AG10803 (cell line): ENCODE measurements around the gene CDC34.

Experiments
- DNase-seq: peaks from one replicate; pipeline ENCODE4 v3.0.0; 2010; ENCODE audit warnings: low read depth
- H3K4me3 ChIP-seq: 2 replicates; pipeline ENCODE4 v1.5.1; 2011; ENCODE audit warnings: mild to moderate bottlenecking, low read length, control low read depth
- CTCF ChIP-seq: conservative IDR thresholded peaks from 2 replicates; pipeline ENCODE4 v1.5.1; 2011; ENCODE audit warnings: mild to moderate bottlenecking, low read length, control low read depth, inconsistent platforms

CDC34 gene

GRCh38 chr19:574658-575526 is 43.3 kb downstream of the CDC34 start:
- DNase-seq = no peak
- H3K4me3 ChIP-seq = peak overlapping the region; percentile 40
- TF ChIP-seq CTCF = no peak

- peak; percentile 45 for DNase-seq
- no peak for TF ChIP-seq CTCF
- peak overlapping the region; percentile 40 for H3K4me3 ChIP-seq
Measured at GRCh38 chr19:575527-576506, 44.3 kb downstream of the CDC34 start.

- no peak overlapping the region for H3K4me3 ChIP-seq
- DNase-seq = no peak
- TF ChIP-seq CTCF = no peak
Measured at GRCh38 chr19:576768-577438, 45.3 kb downstream of the CDC34 start.

- no peak overlapping the region for H3K4me3 ChIP-seq
- TF ChIP-seq CTCF = no peak
Measured at GRCh38 chr19:577439-578392, 46.2 kb downstream of the CDC34 start.

GRCh38 chr19:579111-579841 is 47.7 kb downstream of the CDC34 start:
- no peak for DNase-seq
- no peak for TF ChIP-seq CTCF
- H3K4me3 ChIP-seq = no peak overlapping the region

More at GRCh38 chr19:577439-578392, 46.2 kb downstream of the CDC34 start:
- DNase-seq = no peak

- no peak for DNase-seq
- H3K4me3 ChIP-seq = no peak overlapping the region
- TF ChIP-seq CTCF = no peak
Measured at GRCh38 chr19:579842-580155, 48.2 kb downstream of the CDC34 start.
